ENCODE measurements around the gene DZIP1L. TPM values are rescaled to one million over a fixed set of nuclear protein-coding genes. Genes with fewer than 3 reads are reported as not detected.

DZIP1L gene
- total RNA-seq, 1 experiment from 2014 or later, result 10.4 TPM

DNA sequence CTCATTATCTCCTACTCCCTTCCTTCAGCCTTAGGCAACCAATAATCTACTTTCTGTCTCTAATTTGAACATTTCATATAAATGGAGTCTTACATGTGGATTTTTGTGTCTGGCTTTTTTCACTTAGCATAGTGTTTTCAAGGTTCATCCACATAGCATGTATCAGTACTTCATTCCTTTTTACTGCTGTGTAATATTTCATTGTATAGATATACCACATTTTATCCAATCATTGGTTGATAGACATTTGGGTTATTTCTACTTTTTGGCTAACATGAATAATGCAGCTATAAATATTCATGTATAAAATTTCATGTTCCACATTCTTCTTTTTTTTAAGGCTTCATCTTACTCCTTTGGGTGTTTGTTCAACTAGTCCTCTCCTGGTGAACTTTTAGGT, 39.1 kb upstream of the DZIP1L start:
- H3K36me3 Mint-ChIP-seq (ENCODE audit: insufficient read depth in 1 of 3, low read depth in 3 of 3), result peaks cover 0 to 8% (median 5%) of the 10 kb centered on the region in 3 experiments; a peak in 6 of 7 replicates
- peaks cover 10 to 19% of the 10 kb centered on the region in 2 experiments for H3K9me3 Mint-ChIP-seq
- Histone ChIP-seq H2AFZ (ENCODE audit: low read length) (no peak overlapping the region), H3K56ac (ENCODE audit: insufficient read length, low read depth, low read length) (no peak overlapping the region), H3K79me1 (ENCODE audit: insufficient read depth, low read depth, low read length, poor library complexity, severe bottlenecking) (no peaks in the 10 kb centered on the region), H3K23me2 (ENCODE audit: insufficient read length, low read depth, low read length, poor library complexity, severe bottlenecking) (no peaks in the 10 kb centered on the region), H3K27me3 (ENCODE audit: insufficient read depth, low read length) (no peaks in the 10 kb centered on the region), H3K18ac (ENCODE audit: insufficient read length, low read depth, low read length) (no peak overlapping the region), H2BK12ac (ENCODE audit: insufficient read length, low read depth, low read length) (no peak overlapping the region), H3T11ph (ENCODE audit: low read length) (no peak overlapping the region), H2BK5ac (ENCODE audit: insufficient read length, low read length) (no peak overlapping the region), H2AK5ac (ENCODE audit: insufficient read length, low read length) (no peak overlapping the region), H2BK120ac (ENCODE audit: low read depth, low read length, poor library complexity, severe bottlenecking) (no peak overlapping the region), H3K9me3 (ENCODE audit: control insufficient read depth, low read depth, low read length) (no peaks in the 10 kb centered on the region), H2BK20ac (ENCODE audit: low read depth, low read length, poor library complexity, severe bottlenecking) (no peak overlapping the region), H3K4ac (ENCODE audit: low read depth, low read length) (no peak overlapping the region), H4K91ac (ENCODE audit: insufficient read length, low read depth, low read length) (no peak overlapping the region), H4K20me1 (ENCODE audit: control insufficient read depth, insufficient read depth, insufficient read length) (no peaks in the 10 kb centered on the region), H3K4me1 (ENCODE audit: insufficient read depth, low read length) (no peaks in the 10 kb centered on the region), H3K79me2 (ENCODE audit: insufficient read depth, low read length) (no peaks in the 10 kb centered on the region), H3K27ac (ENCODE audit: insufficient read length, low read depth, low read length) (no peak overlapping the region), H4K5ac (ENCODE audit: insufficient read length, low read depth, low read length) (no peak overlapping the region), H3K23ac (ENCODE audit: insufficient read length, low read depth, low read length) (no peak overlapping the region), H2BK15ac (ENCODE audit: low read depth, low read length) (no peak overlapping the region), H3K4me2 (ENCODE audit: insufficient read depth, insufficient read length, low read length) (no peak overlapping the region), H3K14ac (ENCODE audit: insufficient read depth, low read length) (no peak overlapping the region), H3K9ac (ENCODE audit: extremely low read depth, insufficient read length, low read length) (no peak overlapping the region), H4K8ac (replicated peaks; ENCODE audit: insufficient read length, low read depth, low read length) (no peak overlapping the region)
- no peak overlapping the region for H3K27ac Mint-ChIP-seq
- no peak for DNase-seq
- peaks cover 2% of the 10 kb centered on the region; the same call in 1 of the 2 replicates for H3K27me3 Mint-ChIP-seq (ENCODE audit: low read depth)
- TF ChIP-seq, protein P1, sequence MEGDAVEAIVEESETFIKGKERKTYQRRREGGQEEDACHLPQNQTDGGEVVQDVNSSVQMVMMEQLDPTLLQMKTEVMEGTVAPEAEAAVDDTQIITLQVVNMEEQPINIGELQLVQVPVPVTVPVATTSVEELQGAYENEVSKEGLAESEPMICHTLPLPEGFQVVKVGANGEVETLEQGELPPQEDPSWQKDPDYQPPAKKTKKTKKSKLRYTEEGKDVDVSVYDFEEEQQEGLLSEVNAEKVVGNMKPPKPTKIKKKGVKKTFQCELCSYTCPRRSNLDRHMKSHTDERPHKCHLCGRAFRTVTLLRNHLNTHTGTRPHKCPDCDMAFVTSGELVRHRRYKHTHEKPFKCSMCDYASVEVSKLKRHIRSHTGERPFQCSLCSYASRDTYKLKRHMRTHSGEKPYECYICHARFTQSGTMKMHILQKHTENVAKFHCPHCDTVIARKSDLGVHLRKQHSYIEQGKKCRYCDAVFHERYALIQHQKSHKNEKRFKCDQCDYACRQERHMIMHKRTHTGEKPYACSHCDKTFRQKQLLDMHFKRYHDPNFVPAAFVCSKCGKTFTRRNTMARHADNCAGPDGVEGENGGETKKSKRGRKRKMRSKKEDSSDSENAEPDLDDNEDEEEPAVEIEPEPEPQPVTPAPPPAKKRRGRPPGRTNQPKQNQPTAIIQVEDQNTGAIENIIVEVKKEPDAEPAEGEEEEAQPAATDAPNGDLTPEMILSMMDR (conservative IDR thresholded peaks at IDR 0.05), result no peak
- no peak overlapping the region for H3K4me3 Mint-ChIP-seq
- H3K4me1 Mint-ChIP-seq, result peaks cover 6 to 8% of the 10 kb centered on the region in 2 experiments
